ENCODE measurements around the gene JAML. TPM values are rescaled to one million over a fixed set of nuclear protein-coding genes. Genes with fewer than 3 reads are reported as not detected.

The JAML gene
- total RNA-seq (2022; extraction: Qiagen RNA extraction): not detected in 5 replicates

GRCh38 chr11:118224511-118225188 is at the start of gene JAML:
Gene JAML, minus strand, starts transcription at chr11:118225011. Its CDS starts 10,145 bp downstream, at chr11:118214866.

GRCh38 chr11:118263695-118264568 is 39.1 kb upstream of the JAML start, which contains the start of gene MPZL2:
Gene MPZL2, minus strand, starts transcription at chr11:118264297. Its CDS starts 144 bp downstream, at chr11:118264153.

GRCh38 chr11:118251858-118252652 is 27.2 kb upstream of the JAML start, which contains the start of gene MPZL3:
Gene MPZL3, minus strand, starts transcription at chr11:118252365. Its CDS starts 71 bp downstream, at chr11:118252294.

GRCh38 chr11:118175993-118176777 is 48.6 kb downstream of the JAML start, which contains the start of gene SCN2B:
Gene SCN2B, minus strand, starts transcription at chr11:118176639. Its CDS starts 208 bp downstream, at chr11:118176431.

GRCh38 chr11:118152552-118153471 is 72.0 kb downstream of the JAML start, which contains the start of gene SCN4B:
Gene SCN4B, minus strand, starts transcription at chr11:118152823. Its CDS starts 150 bp downstream, at chr11:118152673.

Other genes with a start within 250 kb of the JAML start
- 0.06 to 0.21 TPM (median 0.06 TPM) in 3 of 5 replicates, not detected in the others for gene IL10RA, start 238.6 kb downstream of the JAML start, total RNA-seq (2022; extraction: Qiagen RNA extraction)
- gene TMPRSS4, start 147.9 kb downstream of the JAML start, total RNA-seq (2022; extraction: Qiagen RNA extraction): 0.70 TPM in 1 of 5 replicates, not detected in the others
- gene SMIM35, start 138.0 kb downstream of the JAML start, total RNA-seq (2022; extraction: Qiagen RNA extraction): 0.04 TPM in 1 of 5 replicates, not detected in the others
- 0.02 to 0.05 TPM (median 0.03 TPM) in 3 of 5 replicates, not detected in the others for gene SCN4B, start 72.2 kb downstream of the JAML start, total RNA-seq (2022; extraction: Qiagen RNA extraction)
- gene SCN2B, start 48.4 kb downstream of the JAML start, total RNA-seq (2022; extraction: Qiagen RNA extraction): not detected in 5 replicates
- 0.13 to 0.41 TPM (median 0.36 TPM) in 5 replicates for gene MPZL3, start 27.4 kb upstream of the JAML start, total RNA-seq (2022; extraction: Qiagen RNA extraction)
- gene MPZL2, start 39.3 kb upstream of the JAML start, total RNA-seq (2022; extraction: Qiagen RNA extraction): 0.09 to 0.11 TPM in 2 of 5 replicates, not detected in the others
- gene CD3E, start 79.7 kb upstream of the JAML start, total RNA-seq (2022; extraction: Qiagen RNA extraction): not detected in 5 replicates
- gene CD3D, start 117.7 kb upstream of the JAML start, total RNA-seq (2022; extraction: Qiagen RNA extraction): not detected in 5 replicates
- gene CD3G, start 119.3 kb upstream of the JAML start, total RNA-seq (2022; extraction: Qiagen RNA extraction): not detected in 5 replicates
- 8.8 to 10.1 TPM (median 9.4 TPM) in 5 replicates for gene UBE4A, start 134.6 kb upstream of the JAML start, total RNA-seq (2022; extraction: Qiagen RNA extraction)
- 164 to 213 TPM (median 196 TPM) in 5 replicates for gene ATP5MG, start 176.6 kb upstream of the JAML start, total RNA-seq (2022; extraction: Qiagen RNA extraction)
- 12.0 to 13.9 TPM (median 12.8 TPM) in 5 replicates for gene KMT2A, start 211.5 kb upstream of the JAML start, total RNA-seq (2022; extraction: Qiagen RNA extraction)

Measured in A549 treated with Mapracorat at 1 μM for 4 hours (cell line).